MCF 10A (cell line): ENCODE data around the gene IGFN1. TPM values are rescaled to one million over a fixed set of nuclear protein-coding genes. Genes with fewer than 3 reads are reported as not detected.

Experiments used
- BruUV-seq: library from RNA; stranded (reverse); fragments of 400-500 nt; replicated peaks from 2 replicates; lab custom pipeline; 2021; lab: Mats Ljungman, UMichigan
- CTCF ChIA-PET: fragments of 300-600 bp; sonication (Branson Sonifier 250); formaldehyde crosslinking; extraction: SDS; loops from one replicate; lab custom pipeline; 2021; ENCODE audit warnings: antibody characterized with exemption, inconsistent platforms; lab: Yijun Ruan, JAX
- POLR2A ChIA-PET: fragments of 300-600, 350-650 bp; sonication (Branson Sonifier 250); formaldehyde crosslinking; extraction: SDS; loops from one replicate; lab custom pipeline; 2020; ENCODE audit warnings: antibody characterized with exemption, inconsistent platforms; lab: Yijun Ruan, JAX
- DNase-seq: peaks from one replicate; pipeline ENCODE4 v3.0.0-alpha.2; 2018; ENCODE audit not compliant: unreplicated experiment
- H3K27ac Mint-ChIP-seq: one replicate; pipeline ENCODE4 v1.8.0; 2022; ENCODE audit warnings: mild to moderate bottlenecking, low read depth, mixed read lengths; ENCODE audit not compliant: unreplicated experiment
- H3K27me3 Mint-ChIP-seq: one replicate; pipeline ENCODE4 v1.8.0; 2022; ENCODE audit warnings: mixed read lengths; ENCODE audit not compliant: insufficient read depth, unreplicated experiment
- H3K36me3 Mint-ChIP-seq: one replicate; pipeline ENCODE4 v1.8.0; 2022; ENCODE audit warnings: mild to moderate bottlenecking, moderate library complexity, mixed read lengths; ENCODE audit not compliant: insufficient read depth, unreplicated experiment
- H3K4me1 Mint-ChIP-seq: one replicate; pipeline ENCODE4 v1.8.0; 2022; ENCODE audit warnings: mixed read lengths; ENCODE audit not compliant: insufficient read depth, unreplicated experiment
- H3K4me3 Mint-ChIP-seq: one replicate; pipeline ENCODE4 v1.8.0; 2022; ENCODE audit warnings: mild to moderate bottlenecking, moderate library complexity, mixed read lengths; ENCODE audit not compliant: unreplicated experiment
- H3K9me3 Mint-ChIP-seq: one replicate; pipeline ENCODE4 v1.8.0; 2022; ENCODE audit warnings: mixed read lengths; ENCODE audit not compliant: unreplicated experiment
- CTCF ChIP-seq: fragments of 200-600 bp; IDR thresholded peaks from one replicate; pipeline ENCODE4 v1.8.0; 2022; ENCODE audit warnings: antibody characterized with exemption, mild to moderate bottlenecking; ENCODE audit not compliant: unreplicated experiment
- intact Hi-C: fragments of 100-400 bp; cut with micrococcal nuclease; formaldehyde crosslinking; loops from 2 replicates; pipeline ENCODE4 v1.14.1; 2022
- total RNA-seq: library from RNA; stranded (reverse); gene quantifications from 2 replicates; pipeline ENCODE4 v1.2.3, GENCODE V29; 2022

The IGFN1 gene
- total RNA-seq, 1 experiment from 2014 or later, result 0.26 TPM

DNA sequence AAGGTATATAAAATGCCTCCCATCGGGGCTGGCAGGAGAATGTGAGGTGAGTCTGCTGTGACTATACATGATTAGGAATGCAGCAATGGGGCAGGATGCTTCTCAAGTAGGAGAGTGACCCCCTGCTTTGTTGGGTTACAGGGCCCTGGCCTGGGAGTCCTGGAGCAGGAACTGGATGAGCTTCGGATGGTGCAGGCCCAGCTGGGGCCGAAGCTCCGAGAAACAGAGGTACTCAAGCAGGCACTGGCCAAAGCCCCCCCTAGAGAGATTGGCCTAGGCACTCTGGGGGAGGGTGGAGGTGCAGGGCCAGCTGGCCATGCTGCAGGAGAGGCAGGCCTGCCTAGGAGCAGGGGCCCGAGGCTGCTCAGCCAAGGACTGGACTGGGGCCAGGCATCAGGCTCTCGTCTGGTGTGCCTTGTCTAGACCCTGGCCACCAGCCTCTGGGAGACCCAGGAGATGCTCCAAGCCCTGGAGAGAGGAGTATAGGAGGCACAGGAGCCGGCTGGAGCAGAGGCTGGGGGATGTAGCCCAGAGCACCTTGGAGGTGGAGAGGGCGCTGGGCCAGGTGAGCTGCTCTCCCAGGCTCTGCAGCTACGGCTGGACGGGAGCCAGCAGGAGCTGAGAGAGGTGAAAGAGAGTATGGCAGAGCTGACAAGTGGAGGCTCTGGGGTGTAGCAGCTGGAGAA lies 59.8 kb downstream of the IGFN1 start:
- DNase-seq, result no peak
- no peaks in the 10 kb centered on the region for H3K27me3 Mint-ChIP-seq
- no peak for TF ChIP-seq CTCF
- H3K9me3 Mint-ChIP-seq, result no peaks in the 10 kb centered on the region
- H3K36me3 Mint-ChIP-seq, result no peaks in the 10 kb centered on the region
- intact Hi-C loops, result no loop called here
- H3K4me1 Mint-ChIP-seq, result no peaks in the 10 kb centered on the region
- CTCF ChIA-PET, result interaction anchor here (0.7 to 8.7 kb wide), 9 partner anchors 8 to 241 kb away, joined by 3 to 550 read pairs (median 3); no protein-coding TSS in a partner anchor
- no peak overlapping the region for H3K27ac Mint-ChIP-seq
- POLR2A ChIA-PET, result interaction anchor here (1.2 to 2.0 kb wide), 2 partner anchors 61 to 103 kb away, joined by 4 to 5 read pairs; no protein-coding TSS in a partner anchor
- no TSS peak for BruUV-seq
- H3K4me3 Mint-ChIP-seq, result no peak overlapping the region

DNA sequence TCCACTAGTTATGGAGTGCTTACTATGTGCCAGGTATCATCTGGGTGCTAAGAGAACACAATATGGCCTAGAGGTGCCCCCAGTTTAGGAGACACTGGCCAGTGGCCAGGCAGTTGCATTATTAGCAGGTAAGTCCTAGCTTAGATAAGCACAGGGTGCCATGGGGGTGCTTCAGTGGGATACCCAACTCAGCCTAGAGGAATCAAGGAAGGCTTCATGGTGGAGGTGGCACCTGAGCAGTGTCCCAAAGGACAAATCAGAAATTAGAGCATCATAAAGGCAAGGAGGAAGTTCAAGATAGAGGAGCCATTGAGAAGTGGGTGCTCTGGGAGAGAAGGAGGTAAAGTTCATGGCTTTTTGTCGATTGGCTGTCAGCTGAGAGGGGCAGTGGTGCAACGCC lies 60.8 kb downstream of the IGFN1 start:
- Mint-ChIP-seq H3K9me3 (no peaks in the 10 kb centered on the region), H3K36me3 (no peaks in the 10 kb centered on the region), H3K27ac (no peak overlapping the region), H3K4me3 (no peak overlapping the region), H3K27me3 (no peaks in the 10 kb centered on the region), H3K4me1 (no peaks in the 10 kb centered on the region)
- ChIA-PET POLR2A (interaction anchor here (0.9 to 1.3 kb wide), 2 partner anchors 45 to 60 kb away, joined by 4 read pairs; no protein-coding TSS in a partner anchor), CTCF (interaction anchor here (0.5 to 8.7 kb wide), 14 partner anchors 9 to 251 kb away, joined by 3 to 550 read pairs (median 4); no protein-coding TSS in a partner anchor)
- intact Hi-C loops, result no loop called here
- no peak for TF ChIP-seq CTCF
- no TSS peak for BruUV-seq
- no peak for DNase-seq

GRCh38 chr1:201251851-201252430 lies 61.3 kb downstream of the IGFN1 start:
- no peak overlapping the region for H3K27ac Mint-ChIP-seq
- intact Hi-C loops, result no loop called here

More at GRCh38 chr1:201251851-201252430, 61.3 kb downstream of the IGFN1 start:
- POLR2A ChIA-PET, result interaction anchor here (0.9 to 1.3 kb wide), 3 partner anchors 44 to 95 kb away, joined by 3 to 4 read pairs (median 4); no protein-coding TSS in a partner anchor
- Mint-ChIP-seq H3K9me3 (no peaks in the 10 kb centered on the region), H3K36me3 (no peaks in the 10 kb centered on the region), H3K4me3 (no peak overlapping the region), H3K27me3 (no peaks in the 10 kb centered on the region), H3K4me1 (no peaks in the 10 kb centered on the region)
- CTCF ChIA-PET, result interaction anchor here (0.5 to 8.7 kb wide), 16 partner anchors 8 to 389 kb away, joined by 3 to 550 read pairs (median 3); no protein-coding TSS in a partner anchor
- DNase-seq, result no peak
- no peak for TF ChIP-seq CTCF
- BruUV-seq, result no TSS peak
